Activated CD4-positive, alpha-beta memory T cell treated with anti-CD3 and anti-CD28 coated beads for 36 hours (primary cell): Measurements from ENCODE around the gene TSHZ2. TPM values are rescaled to one million over a fixed set of nuclear protein-coding genes. Genes with fewer than 3 reads are reported as not detected.
"Not testable (repeated sequence)": the region's sequence is repeated elsewhere in the genome, so short reads cannot be mapped to it uniquely, and the experiment has no call there.

ENCODE experiments used
- CTCF ChIA-PET: fragments of 350-600 bp; sonication (Branson Sonifier 250); formaldehyde crosslinking; loops from one replicate; lab custom pipeline; 2021; ENCODE audit warnings: antibody characterized with exemption, inconsistent platforms; lab: Charles Lee
- POLR2A ChIA-PET: fragments of 350-600 bp; sonication (Branson Sonifier 250); formaldehyde crosslinking; loops from one replicate; lab custom pipeline; 2021; ENCODE audit warnings: antibody characterized with exemption; lab: Charles Lee
- DNase-seq: peaks from one replicate; pipeline ENCODE4 v3.0.0-alpha.2; 2020
- H3K27ac Mint-ChIP-seq: one replicate; pipeline ENCODE4 v1.8.0; 2021; ENCODE audit warnings: mixed read lengths
- H3K27me3 Mint-ChIP-seq: one replicate; pipeline ENCODE4 v1.8.0; 2021; ENCODE audit warnings: mixed read lengths
- H3K36me3 Mint-ChIP-seq: one replicate; pipeline ENCODE4 v1.8.0; 2021; ENCODE audit warnings: mixed read lengths
- H3K4me1 Mint-ChIP-seq: one replicate; pipeline ENCODE4 v1.8.0; 2021; ENCODE audit warnings: low read depth, mixed read lengths
- H3K4me3 Mint-ChIP-seq: one replicate; pipeline ENCODE4 v1.8.0; 2021; ENCODE audit warnings: mild to moderate bottlenecking, mixed read lengths
- H3K9me3 Mint-ChIP-seq: one replicate; pipeline ENCODE4 v1.8.0; 2021; ENCODE audit warnings: mixed read lengths
- intact Hi-C: fragments of 100-400 bp; cut with micrococcal nuclease; formaldehyde crosslinking; loops from one replicate; pipeline ENCODE4 v1.15.1; 2023
- total RNA-seq, 2 experiments: library from RNA; stranded (reverse); gene quantifications; one replicate each; pipeline ENCODE4 v1.2.3, GENCODE V29; 2021

TSHZ2 gene
- total RNA-seq, 2 experiments from 2014 or later: 28.9 to 36.0 TPM

- CTCF ChIA-PET: interaction anchor here (1.1 kb wide), 1 partner anchor 12 kb away, joined by 3 read pairs; no protein-coding TSS in a partner anchor
- H3K27me3 Mint-ChIP-seq: no peaks in the 10 kb centered on the region
- intact Hi-C loops: no loop called here
- DNase-seq: no peak
- no peak overlapping the region for H3K4me3 Mint-ChIP-seq
- peaks cover 4% of the 10 kb centered on the region for H3K36me3 Mint-ChIP-seq
- peaks cover 49% of the 10 kb centered on the region for H3K4me1 Mint-ChIP-seq
- no peaks in the 10 kb centered on the region for H3K9me3 Mint-ChIP-seq
- POLR2A ChIA-PET: interaction anchor here (1.4 kb wide), 1 partner anchor 108 kb away, joined by 4 read pairs; no protein-coding TSS in a partner anchor
- peak overlapping the region; percentile 88 for H3K27ac Mint-ChIP-seq
Measured at GRCh38 chr20:53081916-53082863, 110.0 kb downstream of the TSHZ2 start.

DNA sequence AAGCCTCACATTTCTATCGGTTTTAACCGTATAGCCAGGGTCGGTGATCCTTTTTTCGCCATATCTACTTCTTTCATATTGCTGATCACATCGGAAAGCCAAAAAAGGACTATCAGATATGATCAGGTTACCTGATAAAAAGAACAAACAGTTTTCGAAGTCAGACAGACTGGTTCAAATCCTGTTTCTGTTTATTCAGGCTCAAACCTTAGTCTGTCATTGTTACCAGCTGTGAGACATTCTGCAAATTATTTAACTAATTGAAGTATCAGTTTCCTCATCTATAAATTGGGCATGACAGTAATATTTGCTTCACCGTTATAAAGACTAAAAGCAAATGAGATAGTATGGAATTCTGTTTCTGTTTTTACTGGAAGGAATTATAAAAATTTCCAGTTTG, 111.3 kb downstream of the TSHZ2 start:
- Mint-ChIP-seq H3K9me3 (no peaks in the 10 kb centered on the region), H3K4me1 (peaks cover 60% of the 10 kb centered on the region), H3K27ac (no peak overlapping the region), H3K27me3 (no peaks in the 10 kb centered on the region), H3K4me3 (no peak overlapping the region), H3K36me3 (peaks cover 4% of the 10 kb centered on the region)
- ChIA-PET POLR2A (no interaction called here), CTCF (no interaction called here)
- intact Hi-C loops: no loop called here
- DNase-seq: no peak

DNA sequence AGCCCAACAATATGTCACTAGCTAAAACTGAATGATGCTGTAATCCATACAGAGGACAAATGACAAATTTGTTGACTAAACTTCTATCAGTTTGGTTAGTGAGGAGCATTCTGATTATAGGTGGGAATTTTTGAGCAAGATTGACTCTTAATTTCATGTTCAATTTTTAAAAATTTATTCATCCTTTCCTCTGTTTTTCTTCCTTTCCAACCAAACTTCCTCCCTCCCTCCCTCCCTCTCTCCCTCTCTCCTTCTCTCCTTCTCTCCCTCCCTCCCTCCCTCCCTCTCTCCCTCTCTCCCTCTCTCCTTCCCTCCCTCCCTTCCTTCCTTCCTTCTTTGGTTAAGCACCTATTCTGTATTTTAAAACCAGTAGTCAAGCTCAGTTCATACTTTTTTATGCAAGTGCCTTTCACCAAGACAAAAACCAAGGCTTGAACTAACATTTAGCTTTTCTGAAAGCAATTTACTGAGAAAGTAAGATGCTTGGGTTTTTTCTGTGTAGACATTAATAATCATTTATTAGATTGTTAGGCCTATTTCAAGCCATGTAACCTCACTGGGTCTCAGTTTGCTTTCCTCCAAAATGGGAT, 112.3 kb downstream of the TSHZ2 start:
- H3K4me3 Mint-ChIP-seq: no peak overlapping the region
- no peaks in the 10 kb centered on the region for H3K27me3 Mint-ChIP-seq
- peaks cover 4% of the 10 kb centered on the region for H3K36me3 Mint-ChIP-seq
- POLR2A ChIA-PET: interaction anchor here (0.6 kb wide), 1 partner anchor 114 kb away, joined by 3 read pairs; no protein-coding TSS in a partner anchor
- DNase-seq: no peak
- intact Hi-C loops: no loop called here
- no peaks in the 10 kb centered on the region for H3K9me3 Mint-ChIP-seq
- H3K4me1 Mint-ChIP-seq: peaks cover 62% of the 10 kb centered on the region
- no peak overlapping the region for H3K27ac Mint-ChIP-seq
- CTCF ChIA-PET: no interaction called here

- no peaks in the 10 kb centered on the region for H3K27me3 Mint-ChIP-seq
- intact Hi-C loops: no loop called here
- no peak for DNase-seq
- no peak overlapping the region for H3K27ac Mint-ChIP-seq
- ChIA-PET CTCF (no interaction called here), POLR2A (no interaction called here)
- H3K36me3 Mint-ChIP-seq: peaks cover 4% of the 10 kb centered on the region
- no peak overlapping the region for H3K4me3 Mint-ChIP-seq
- H3K4me1 Mint-ChIP-seq: peaks cover 52% of the 10 kb centered on the region
- no peaks in the 10 kb centered on the region for H3K9me3 Mint-ChIP-seq
Measured at GRCh38 chr20:53085720-53086119, 113.6 kb downstream of the TSHZ2 start.

DNA sequence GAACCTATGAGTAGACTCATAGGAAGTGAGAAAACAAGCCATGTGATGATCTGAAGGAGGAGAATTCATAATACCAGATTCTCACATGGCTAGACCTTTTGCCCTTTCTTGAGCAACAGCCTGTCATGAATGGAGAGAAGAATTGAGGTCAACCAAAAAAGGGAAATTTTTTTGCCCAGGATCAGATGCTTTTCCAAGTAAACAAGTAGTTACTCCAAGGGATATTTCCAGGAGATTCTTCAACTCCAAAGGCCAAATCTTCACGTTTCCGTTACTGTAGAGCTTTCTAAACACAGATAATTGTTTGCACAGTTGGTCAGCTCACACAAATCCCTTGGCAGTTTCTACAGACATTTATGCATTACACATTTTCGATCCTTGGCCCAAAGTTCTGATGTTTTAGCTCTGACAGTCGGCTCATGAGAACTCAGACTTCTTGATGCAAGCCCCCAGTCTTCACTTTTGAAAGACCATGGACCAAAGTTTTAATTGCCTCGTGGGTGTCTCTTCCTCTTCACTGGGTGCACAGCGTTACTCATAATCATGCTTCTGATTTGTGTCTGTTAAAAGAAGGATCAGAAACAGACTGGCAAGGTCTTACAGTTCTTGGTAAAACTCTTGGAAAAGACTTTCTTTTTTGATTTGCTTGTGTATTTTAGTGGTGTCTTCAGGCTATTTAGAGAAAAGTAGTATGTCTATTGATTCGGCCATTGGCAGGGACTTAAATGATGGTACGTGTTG, 115.0 kb downstream of the TSHZ2 start:
- no peaks in the 10 kb centered on the region for H3K9me3 Mint-ChIP-seq
- POLR2A ChIA-PET: no interaction called here
- peaks cover 4% of the 10 kb centered on the region for H3K36me3 Mint-ChIP-seq
- peak overlapping the region; percentile 9 for H3K27ac Mint-ChIP-seq
- CTCF ChIA-PET: interaction anchor here (0.6 kb wide), 1 partner anchor 111 kb away, joined by 3 read pairs; no protein-coding TSS in a partner anchor
- no peak overlapping the region for H3K4me3 Mint-ChIP-seq
- no peak for DNase-seq
- H3K4me1 Mint-ChIP-seq: peaks cover 38% of the 10 kb centered on the region
- H3K27me3 Mint-ChIP-seq: no peaks in the 10 kb centered on the region
- intact Hi-C loops: no loop called here

DNA sequence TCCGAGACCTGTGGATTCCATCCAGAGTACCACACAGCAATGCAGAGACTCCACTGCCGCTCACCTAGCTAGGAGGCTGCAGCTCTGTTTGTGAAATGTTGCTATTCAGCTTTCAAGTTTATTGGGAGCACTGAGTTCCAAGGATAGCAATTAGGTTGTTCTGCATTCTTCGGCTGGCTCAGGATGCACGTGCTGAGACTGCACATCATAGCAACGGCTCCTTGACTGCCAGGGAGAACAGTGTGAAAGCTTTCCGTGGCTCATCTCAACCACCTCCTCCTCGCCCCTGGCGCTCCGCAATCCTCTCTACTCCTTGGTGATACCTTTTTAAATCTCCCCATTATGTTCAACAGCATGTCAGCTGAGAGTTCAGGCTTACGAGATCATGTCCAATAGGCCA, 116.6 kb downstream of the TSHZ2 start:
- POLR2A ChIA-PET: no interaction called here
- no peak for DNase-seq
- Mint-ChIP-seq H3K27me3 (no peaks in the 10 kb centered on the region), H3K36me3 (peaks cover 4% of the 10 kb centered on the region), H3K27ac (no peak overlapping the region), H3K4me1 (peaks cover 30% of the 10 kb centered on the region), H3K4me3 (no peak overlapping the region), H3K9me3 (no peaks in the 10 kb centered on the region)
- intact Hi-C loops: no loop called here
- CTCF ChIA-PET: no interaction called here

DNA sequence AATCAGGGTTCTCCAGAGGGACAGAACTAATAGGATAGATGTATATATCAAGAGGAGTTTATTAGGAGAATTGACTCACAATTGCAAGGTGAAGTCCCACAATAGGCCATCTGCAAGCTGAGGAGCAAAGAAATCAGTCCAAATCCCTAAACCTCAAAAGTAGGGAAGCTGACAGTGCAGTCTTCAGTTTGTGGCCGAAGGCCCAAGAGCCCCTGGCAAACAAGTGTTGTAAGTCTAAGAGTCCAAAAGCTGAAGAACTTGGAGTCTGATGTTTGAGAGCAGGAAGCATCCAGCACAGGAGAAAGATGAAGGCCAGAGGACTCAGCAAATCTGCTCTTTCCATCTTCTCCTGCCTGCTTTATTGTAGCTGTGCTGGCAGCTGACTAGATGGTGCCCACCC, 117.7 kb downstream of the TSHZ2 start:
- intact Hi-C loops, H3K27ac Mint-ChIP-seq, DNase-seq, H3K4me3 Mint-ChIP-seq, H3K27me3 Mint-ChIP-seq, H3K9me3 Mint-ChIP-seq, CTCF ChIA-PET, POLR2A ChIA-PET: not testable (repeated sequence)
- Mint-ChIP-seq H3K4me1 (peaks cover 36% of the 10 kb centered on the region), H3K36me3 (peaks cover 11% of the 10 kb centered on the region)

GRCh38 chr20:53091789-53092188, 119.6 kb downstream of the TSHZ2 start:
- Mint-ChIP-seq H3K9me3 (no peaks in the 10 kb centered on the region), H3K27ac (no peak overlapping the region), H3K27me3 (no peaks in the 10 kb centered on the region), H3K4me3 (no peak overlapping the region), H3K36me3 (peaks cover 15% of the 10 kb centered on the region), H3K4me1 (peaks cover 30% of the 10 kb centered on the region)
- no peak for DNase-seq
- ChIA-PET CTCF (no interaction called here), POLR2A (no interaction called here)
- intact Hi-C loops: no loop called here

- Mint-ChIP-seq H3K27me3 (no peaks in the 10 kb centered on the region), H3K27ac (no peak overlapping the region), H3K4me1 (peaks cover 20% of the 10 kb centered on the region), H3K4me3 (no peak overlapping the region), H3K9me3 (no peaks in the 10 kb centered on the region), H3K36me3 (peaks cover 13% of the 10 kb centered on the region)
- POLR2A ChIA-PET: no interaction called here
- no peak for DNase-seq
- intact Hi-C loops: no loop called here
- CTCF ChIA-PET: no interaction called here
Measured at GRCh38 chr20:53092772-53093300, 120.7 kb downstream of the TSHZ2 start.

DNA sequence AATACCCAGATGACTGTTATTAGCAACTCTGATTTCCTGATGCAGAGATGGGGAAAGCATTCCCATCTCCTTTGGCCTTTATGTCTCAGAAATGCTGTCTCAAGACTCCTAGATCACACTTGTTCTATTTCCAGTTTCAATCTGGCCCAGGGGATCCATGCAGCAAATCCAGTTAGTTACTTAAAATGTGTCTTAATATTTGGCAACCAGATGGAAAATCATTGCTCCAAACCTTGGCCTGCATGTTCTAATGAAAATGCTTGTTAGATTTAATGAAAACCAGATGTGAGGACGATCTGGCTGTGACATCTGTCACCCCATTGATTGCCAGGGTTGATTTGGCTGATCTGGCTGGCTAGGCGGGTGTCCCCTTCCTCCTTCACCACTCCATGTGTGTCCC, 125.2 kb downstream of the TSHZ2 start:
- Mint-ChIP-seq H3K4me1 (peaks cover 13% of the 10 kb centered on the region), H3K36me3 (peaks cover 17% of the 10 kb centered on the region), H3K27me3 (no peaks in the 10 kb centered on the region), H3K4me3 (no peak overlapping the region), H3K9me3 (peaks cover 4% of the 10 kb centered on the region), H3K27ac (no peak overlapping the region)
- intact Hi-C loops: no loop called here
- ChIA-PET POLR2A (no interaction called here), CTCF (interaction anchor here (0.8 kb wide), 1 partner anchor 205 kb away, joined by 6 read pairs; no protein-coding TSS in a partner anchor)
- no peak for DNase-seq

DNA sequence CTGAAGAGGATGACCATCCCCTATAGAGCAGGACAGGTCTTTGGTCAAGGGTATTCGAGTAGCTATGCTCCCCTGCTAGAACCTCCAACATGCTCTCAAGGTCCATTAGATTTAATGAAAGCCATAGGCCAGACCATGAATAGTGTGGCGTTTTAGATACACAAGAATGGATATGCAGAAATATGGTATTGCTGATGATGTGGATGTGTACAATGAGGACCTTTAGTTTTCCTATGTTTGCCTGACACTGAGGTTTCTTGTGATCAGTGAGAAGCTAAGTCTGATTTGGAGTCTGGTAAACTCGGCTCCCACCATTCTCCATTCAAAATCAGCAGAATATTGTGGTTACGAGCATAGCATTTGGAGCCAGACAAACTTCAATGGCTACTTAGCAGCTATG, 125.6 kb downstream of the TSHZ2 start:
- no peak overlapping the region for H3K27ac Mint-ChIP-seq
- H3K4me1 Mint-ChIP-seq: peaks cover 13% of the 10 kb centered on the region
- ChIA-PET CTCF (no interaction called here), POLR2A (no interaction called here)
- DNase-seq: no peak
- H3K36me3 Mint-ChIP-seq: peaks cover 17% of the 10 kb centered on the region
- H3K27me3 Mint-ChIP-seq: no peaks in the 10 kb centered on the region
- peaks cover 4% of the 10 kb centered on the region for H3K9me3 Mint-ChIP-seq
- intact Hi-C loops: no loop called here
- no peak overlapping the region for H3K4me3 Mint-ChIP-seq

GRCh38 chr20:53098621-53099020, 126.5 kb downstream of the TSHZ2 start:
- H3K36me3 Mint-ChIP-seq: peaks cover 17% of the 10 kb centered on the region
- H3K27ac Mint-ChIP-seq: no peak overlapping the region
- H3K9me3 Mint-ChIP-seq: peaks cover 4% of the 10 kb centered on the region
- CTCF ChIA-PET: no interaction called here
- DNase-seq: no peak
- POLR2A ChIA-PET: no interaction called here
- intact Hi-C loops: no loop called here
- no peak overlapping the region for H3K4me3 Mint-ChIP-seq
- H3K4me1 Mint-ChIP-seq: peaks cover 13% of the 10 kb centered on the region
- H3K27me3 Mint-ChIP-seq: no peaks in the 10 kb centered on the region
